Trophoblast cell (in vitro differentiated cells and primary cell): ENCODE data around the gene IRF7.
"Not testable (repeated sequence)": the region's sequence is repeated elsewhere in the genome, so short reads cannot be mapped to it uniquely, and the experiment has no call there.

Source experiments
- DNase-seq, 2 donors: peaks; one replicate each; pipeline ENCODE4 v3.0.0-alpha.2; 2016
- H2AFZ ChIP-seq: 2 replicates; pipeline ENCODE4 v1.6.1; 2013; ENCODE audit warnings: low read length, moderate library complexity, mild to moderate bottlenecking; ENCODE audit not compliant: insufficient read depth, poor library complexity
- H2AK5ac ChIP-seq: 2 replicates; pipeline ENCODE4 v1.6.1; 2013; ENCODE audit warnings: mild to moderate bottlenecking, low read length
- H2BK120ac ChIP-seq: 2 replicates; pipeline ENCODE4 v1.6.1; 2013; ENCODE audit warnings: low read length, mild to moderate bottlenecking, moderate library complexity; ENCODE audit not compliant: insufficient read depth, poor library complexity
- H2BK12ac ChIP-seq: 2 replicates; pipeline ENCODE4 v1.6.1; 2013; ENCODE audit warnings: mild to moderate bottlenecking, low read length, moderate library complexity
- H2BK5ac ChIP-seq: 2 replicates; pipeline ENCODE4 v1.6.1; 2013; ENCODE audit warnings: low read length, low read depth, moderate library complexity, mild to moderate bottlenecking; ENCODE audit not compliant: poor library complexity
- H3K14ac ChIP-seq: 2 replicates; pipeline ENCODE4 v1.6.1; 2013; ENCODE audit warnings: mild to moderate bottlenecking, low read length
- H3K18ac ChIP-seq: 2 replicates; pipeline ENCODE4 v1.6.1; 2013; ENCODE audit warnings: mild to moderate bottlenecking, low read length
- H3K23ac ChIP-seq: 2 replicates; pipeline ENCODE4 v1.6.1; 2013; ENCODE audit warnings: low read length
- H3K27ac ChIP-seq: 2 replicates; pipeline ENCODE4 v1.5.1; 2013; ENCODE audit warnings: low read depth, mild to moderate bottlenecking, inconsistent platforms, low read length, moderate library complexity
- H3K27me3 ChIP-seq: 2 replicates; pipeline ENCODE4 v1.6.1; 2013; ENCODE audit warnings: inconsistent platforms, mild to moderate bottlenecking, low read length, moderate library complexity; ENCODE audit not compliant: insufficient read depth
- H3K36me3 ChIP-seq, 2 experiments: 1 replicate in 1 of 2; 2 replicates in 1 of 2; pipeline ENCODE4 v1.6.1; 2013; ENCODE audit warnings: low read length in 2 of 2, mild to moderate bottlenecking in 2 of 2, moderate library complexity in 1 of 2; ENCODE audit not compliant: insufficient read depth in 2 of 2, control insufficient read depth in 1 of 2
- H3K4ac ChIP-seq: 2 replicates; pipeline ENCODE4 v1.6.1; 2013; ENCODE audit warnings: low read depth, mild to moderate bottlenecking, low read length, moderate library complexity
- H3K4me1 ChIP-seq, 2 experiments: 1 replicate in 1 of 2; 2 replicates in 1 of 2; pipeline ENCODE4 v1.6.1; 2013; ENCODE audit warnings: low read length in 2 of 2, mild to moderate bottlenecking in 2 of 2, moderate library complexity in 1 of 2; ENCODE audit not compliant: insufficient read depth in 2 of 2, control insufficient read depth in 1 of 2
- H3K4me2 ChIP-seq: 2 replicates; pipeline ENCODE4 v1.6.1; 2013; ENCODE audit warnings: inconsistent platforms, mild to moderate bottlenecking, low read length, moderate library complexity
- H3K4me3 ChIP-seq: 2 replicates; pipeline ENCODE4 v1.5.1; 2013; ENCODE audit warnings: mild to moderate bottlenecking, low read depth, low read length, inconsistent platforms
- H3K79me1 ChIP-seq: one replicate; pipeline ENCODE4 v1.6.1; 2013; ENCODE audit warnings: low read length
- H3K79me2 ChIP-seq: 2 replicates; pipeline ENCODE4 v1.6.1; 2013; ENCODE audit warnings: low read length, mild to moderate bottlenecking; ENCODE audit not compliant: control insufficient read depth, insufficient read depth, poor library complexity
- H3K9ac ChIP-seq: 2 replicates; pipeline ENCODE4 v1.6.1; 2013; ENCODE audit warnings: mild to moderate bottlenecking, low read length
- H3K9me3 ChIP-seq: 2 replicates; pipeline ENCODE4 v1.6.1; 2013; ENCODE audit warnings: low read depth, mild to moderate bottlenecking, control low read depth, inconsistent platforms, low read length; ENCODE audit not compliant: insufficient read depth
- H4K12ac ChIP-seq: 2 replicates; pipeline ENCODE4 v1.6.1; 2013; ENCODE audit warnings: low read depth, mild to moderate bottlenecking, low read length, moderate library complexity
- H4K8ac ChIP-seq: 2 replicates; pipeline ENCODE4 v1.6.1; 2013; ENCODE audit warnings: low read depth, mild to moderate bottlenecking, low read length, moderate library complexity
- H4K91ac ChIP-seq: one replicate; pipeline ENCODE4 v1.6.1; 2013; ENCODE audit warnings: low read depth, mild to moderate bottlenecking, low read length, moderate library complexity
- WGBS: extraction: QIAGEN DNeasy Blood & Tissue Kit; methylation state at CpG from one replicate; pipeline ENCODE4 v1.1.7; 2013; ENCODE audit warnings: missing lambda C conversion rate; ENCODE audit not compliant: insufficient read length, insufficient coverage; ENCODE audit errors: extremely low coverage; 5-methylcytosine and 5-hydroxymethylcytosine counted together

The IRF7 gene

DNA sequence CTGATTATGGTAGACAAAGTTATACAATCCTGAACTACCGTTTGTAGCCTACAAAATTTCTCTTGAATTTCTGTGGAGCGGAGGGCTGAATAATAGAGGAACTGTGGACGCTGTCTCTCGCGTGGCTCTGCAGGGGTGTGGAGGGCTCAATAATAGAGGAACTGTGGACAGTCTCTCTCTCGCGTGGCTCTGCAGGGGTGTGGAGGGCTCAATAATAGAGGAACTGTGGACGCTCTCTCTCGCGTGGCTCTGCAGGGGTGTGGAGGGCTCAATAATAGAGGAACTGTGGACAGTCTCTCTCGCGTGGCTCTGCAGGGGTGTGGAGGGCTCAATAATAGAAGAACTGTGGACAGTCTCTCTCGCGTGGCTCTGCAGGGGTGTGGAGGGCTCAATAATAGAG is 37.4 kb upstream of the IRF7 start:
- WGBS = no CpG with 5 or more reads among the region's 14 CpGs
- not testable (repeated sequence) for H3K27ac ChIP-seq, H2BK12ac ChIP-seq, H4K12ac ChIP-seq, H3K4me1 ChIP-seq, H3K9me3 ChIP-seq, H3K4me3 ChIP-seq, H3K14ac ChIP-seq, H3K79me2 ChIP-seq, H3K23ac ChIP-seq, H3K4ac ChIP-seq, H3K79me1 ChIP-seq, H2AK5ac ChIP-seq, H3K18ac ChIP-seq, H4K8ac ChIP-seq, H3K9ac ChIP-seq, H4K91ac ChIP-seq, H3K4me2 ChIP-seq, H2AFZ ChIP-seq, H2BK120ac ChIP-seq, H2BK5ac ChIP-seq, H3K27me3 ChIP-seq, DNase-seq
- peaks cover 22 to 27% of the 10 kb centered on the region in 2 experiments for H3K36me3 ChIP-seq

DNA sequence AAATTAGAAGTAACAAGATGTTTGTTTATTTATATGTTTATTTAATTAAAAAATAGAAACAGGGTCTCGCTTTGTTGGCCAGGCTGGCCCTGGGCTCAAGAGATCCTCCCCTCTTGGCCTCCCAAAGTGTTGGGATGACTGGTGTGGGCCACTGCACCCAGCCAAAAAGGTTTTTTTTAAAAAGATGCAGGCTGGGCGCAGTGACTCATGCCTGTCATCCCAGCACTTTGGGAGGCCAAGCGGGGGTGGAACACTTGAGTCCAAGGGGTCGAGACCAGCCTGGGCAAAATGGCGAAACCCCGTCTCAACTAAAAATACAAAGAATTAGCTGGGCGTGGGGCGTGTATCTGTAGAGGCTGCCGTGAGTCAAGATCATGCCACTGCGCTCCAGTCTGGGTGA is 34.7 kb upstream of the IRF7 start:
- no peak overlapping the region for H2BK120ac ChIP-seq
- H3K23ac ChIP-seq = no peak overlapping the region
- no peak overlapping the region for H2AK5ac ChIP-seq
- no peak overlapping the region for H3K4me3 ChIP-seq
- H3K27me3 ChIP-seq = no peaks in the 10 kb centered on the region
- no CpG with 5 or more reads among the region's 10 CpGs for WGBS
- no peak overlapping the region for H2BK5ac ChIP-seq
- no peak overlapping the region for H3K27ac ChIP-seq
- H3K4me2 ChIP-seq = no peak overlapping the region
- H3K9me3 ChIP-seq = peaks cover 3% of the 10 kb centered on the region
- H3K9ac ChIP-seq = no peak overlapping the region
- H3K4ac ChIP-seq = no peak overlapping the region
- no peaks in the 10 kb centered on the region for H3K79me2 ChIP-seq
- H3K79me1 ChIP-seq = no peaks in the 10 kb centered on the region
- no peaks in the 10 kb centered on the region for H3K4me1 ChIP-seq
- no peak overlapping the region for H2BK12ac ChIP-seq
- H4K91ac ChIP-seq = no peak overlapping the region
- no peak overlapping the region for H3K14ac ChIP-seq
- DNase-seq = no peak
- no peak overlapping the region for H3K18ac ChIP-seq
- no peak overlapping the region for H4K12ac ChIP-seq
- H3K36me3 ChIP-seq = peaks cover 26 to 30% of the 10 kb centered on the region in 2 experiments
- H2AFZ ChIP-seq = no peak overlapping the region
- no peak overlapping the region for H4K8ac ChIP-seq

DNA sequence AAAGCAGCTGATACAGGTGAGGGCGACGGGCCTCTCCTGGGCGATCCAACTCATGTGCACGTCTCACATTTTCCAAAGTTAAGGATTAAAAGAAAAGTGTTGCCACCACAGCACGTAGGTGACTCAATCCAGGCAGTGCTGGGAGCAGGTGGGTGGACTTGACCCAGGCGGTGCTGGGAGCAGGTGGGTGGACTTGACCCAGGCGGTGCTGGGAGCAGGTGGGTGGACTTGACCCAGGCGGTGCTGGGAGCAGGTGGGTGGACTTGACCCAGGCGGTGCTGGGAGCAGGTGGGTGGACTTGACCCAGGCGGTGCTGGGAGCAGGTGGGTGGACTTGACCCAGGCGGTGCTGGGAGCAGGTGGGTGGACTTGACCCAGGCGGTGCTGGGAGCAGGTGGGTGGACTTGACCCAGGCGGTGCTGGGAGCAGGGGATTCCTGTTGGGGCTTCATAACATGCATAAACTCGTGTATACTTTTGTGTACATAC is 32.0 kb upstream of the IRF7 start:
- peaks cover 30 to 33% of the 10 kb centered on the region in 2 experiments for H3K36me3 ChIP-seq
- H2BK5ac ChIP-seq, H3K4me2 ChIP-seq, H2BK12ac ChIP-seq, H3K18ac ChIP-seq, H3K4ac ChIP-seq, H3K79me1 ChIP-seq, DNase-seq, H2AK5ac ChIP-seq, H4K8ac ChIP-seq, H3K4me3 ChIP-seq, H2BK120ac ChIP-seq, H4K91ac ChIP-seq, H3K9ac ChIP-seq, H3K14ac ChIP-seq, H3K79me2 ChIP-seq, H2AFZ ChIP-seq, H3K27ac ChIP-seq, H3K9me3 ChIP-seq, H3K4me1 ChIP-seq, H3K23ac ChIP-seq, H4K12ac ChIP-seq, H3K27me3 ChIP-seq: not testable (repeated sequence)
- WGBS = no CpG with 5 or more reads among the region's 14 CpGs

DNA sequence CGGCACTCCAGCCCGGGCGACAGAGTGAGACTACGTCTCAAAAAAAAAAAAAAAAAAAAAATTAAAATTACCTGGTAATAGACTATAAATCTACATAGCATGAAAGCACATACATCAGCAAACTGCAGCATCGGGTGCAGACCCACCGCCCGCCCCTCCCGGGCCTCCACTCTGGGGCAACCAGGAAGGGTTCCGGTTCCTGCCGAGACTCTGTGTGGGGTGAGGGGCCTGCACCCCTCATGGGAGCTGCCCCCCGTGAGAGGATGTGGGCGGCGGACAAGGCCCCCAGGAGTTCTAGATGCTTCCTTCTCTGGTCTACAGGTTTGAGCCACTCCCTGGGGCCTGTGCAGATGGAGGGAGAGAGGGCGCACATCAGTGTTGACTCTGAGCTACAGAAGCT is 30.5 kb upstream of the IRF7 start:
- H3K36me3 ChIP-seq = peaks cover 33 to 36% of the 10 kb centered on the region in 2 experiments
- H3K4me1 ChIP-seq = no peaks in the 10 kb centered on the region
- peaks cover 4% of the 10 kb centered on the region for H3K9me3 ChIP-seq
- no peak overlapping the region for H2BK12ac ChIP-seq
- no peak overlapping the region for H3K4me3 ChIP-seq
- H2BK120ac ChIP-seq = no peak overlapping the region
- H2AK5ac ChIP-seq = no peak overlapping the region
- no peak overlapping the region for H3K14ac ChIP-seq
- H3K4ac ChIP-seq = no peak overlapping the region
- no peak overlapping the region for H4K91ac ChIP-seq
- H4K8ac ChIP-seq = no peak overlapping the region
- no peak overlapping the region for H4K12ac ChIP-seq
- H2AFZ ChIP-seq = no peak overlapping the region
- no CpG with 5 or more reads among the region's 14 CpGs for WGBS
- no peak overlapping the region for H3K27ac ChIP-seq
- no peaks in the 10 kb centered on the region for H3K79me1 ChIP-seq
- H3K4me2 ChIP-seq = no peak overlapping the region
- H3K79me2 ChIP-seq = no peaks in the 10 kb centered on the region
- H3K27me3 ChIP-seq = no peaks in the 10 kb centered on the region
- H2BK5ac ChIP-seq = no peak overlapping the region
- no peak overlapping the region for H3K9ac ChIP-seq
- no peak overlapping the region for H3K18ac ChIP-seq
- no peak for DNase-seq
- no peak overlapping the region for H3K23ac ChIP-seq
